ENCODE measurements around the gene GAR1.

DNA sequence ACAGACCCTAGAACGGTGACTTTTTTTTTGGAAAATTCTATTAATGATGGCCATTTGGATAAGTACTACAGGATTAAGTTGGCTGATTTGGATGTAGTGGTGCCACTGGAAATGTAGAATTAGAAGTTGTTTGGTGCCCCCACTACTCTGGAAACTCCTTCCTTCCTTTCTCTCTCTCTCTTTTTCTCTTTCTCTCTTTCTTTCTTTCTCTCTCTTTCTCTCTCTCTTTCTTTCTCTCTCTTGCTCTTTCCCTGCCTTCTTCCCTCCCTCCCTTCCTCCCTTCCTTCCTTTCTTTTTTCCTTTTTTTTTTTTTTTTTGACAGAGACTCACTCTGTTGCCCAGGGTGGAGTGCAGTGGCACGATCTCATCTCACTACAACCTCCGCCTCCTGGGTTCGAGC lies 2.7 kb downstream of the GAR1 start:
- TF ChIP-seq POLR2A (IDR thresholded peaks at IDR 0.05; ENCODE audit: extremely low read depth, insufficient read length), result no peak
- TF ChIP-seq CTCF (IDR thresholded peaks at IDR 0.05; ENCODE audit: low read depth, low read length), result no peak
- no peak for TF ChIP-seq MYC (IDR thresholded peaks at IDR 0.05; ENCODE audit: low read depth, low read length)
- no peak for TF ChIP-seq MAX (IDR thresholded peaks at IDR 0.05; ENCODE audit: low read depth, low read length)

Data from NB4 (cell line).